Measurements from ENCODE around the gene TMC5.
"Not testable (repeated sequence)": the region's sequence is repeated elsewhere in the genome, so short reads cannot be mapped to it uniquely, and the experiment has no call there.

The TMC5 gene

GRCh38 chr16:19406891-19407491, 10.7 kb upstream of the TMC5 start:
- no peak for DNase-seq

GRCh38 chr16:19410435-19411171, 7.1 kb upstream of the TMC5 start:
- no peak for DNase-seq

- no peak for DNase-seq
Measured at GRCh38 chr16:19411298-19411697, 6.4 kb upstream of the TMC5 start.

- not testable (repeated sequence) for DNase-seq
Measured at GRCh38 chr16:19412055-19412454, 5.6 kb upstream of the TMC5 start.

DNA sequence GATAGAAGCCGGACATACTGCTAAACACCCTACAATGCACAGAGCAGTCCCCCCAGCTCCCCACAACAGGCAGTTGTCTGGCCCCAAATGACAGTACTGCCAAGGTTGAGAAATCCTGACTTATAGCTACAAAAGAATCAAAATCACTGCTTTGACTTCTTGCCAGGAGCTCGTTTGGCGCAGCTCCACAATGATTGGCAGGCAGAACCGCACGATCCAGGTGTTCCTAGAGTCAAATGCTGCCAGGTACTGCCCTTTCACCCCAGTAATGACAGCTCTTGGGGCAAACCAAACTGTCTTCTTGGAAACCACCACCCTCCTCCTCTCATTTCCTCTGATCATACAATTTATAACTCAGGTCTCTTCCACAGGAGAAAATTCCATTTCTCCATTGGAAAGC, 2.2 kb upstream of the TMC5 start:
- no peak for DNase-seq

- DNase-seq = no peak
Measured at GRCh38 chr16:19415918-19416317, 1.8 kb upstream of the TMC5 start.

GRCh38 chr16:19418200-19418599, 517 bp downstream of the TMC5 start:
- no peak for DNase-seq

DNA sequence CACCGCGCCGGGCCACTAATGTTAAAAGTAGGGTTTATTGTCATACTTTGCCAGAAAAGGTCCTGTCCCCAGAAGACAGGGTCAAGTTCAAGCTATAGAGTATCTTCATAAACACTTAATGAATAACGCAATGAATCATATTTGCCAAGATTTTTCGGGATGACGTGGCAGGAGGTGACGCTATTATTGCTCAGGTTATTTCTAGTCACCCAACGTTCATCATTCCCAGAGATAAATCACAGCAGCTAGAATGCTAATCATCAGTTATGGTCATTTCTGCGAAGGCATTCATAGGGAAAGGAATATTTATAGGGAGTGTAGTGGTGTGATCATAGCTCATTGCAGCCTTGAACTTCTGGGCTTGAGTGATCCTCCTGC, 2.0 kb downstream of the TMC5 start:
- no peak for DNase-seq

GRCh38 chr16:19424478-19424877, 6.8 kb downstream of the TMC5 start:
- DNase-seq = no peak

- no peak for DNase-seq
Measured at GRCh38 chr16:19430345-19430744, 12.7 kb downstream of the TMC5 start.

DNA sequence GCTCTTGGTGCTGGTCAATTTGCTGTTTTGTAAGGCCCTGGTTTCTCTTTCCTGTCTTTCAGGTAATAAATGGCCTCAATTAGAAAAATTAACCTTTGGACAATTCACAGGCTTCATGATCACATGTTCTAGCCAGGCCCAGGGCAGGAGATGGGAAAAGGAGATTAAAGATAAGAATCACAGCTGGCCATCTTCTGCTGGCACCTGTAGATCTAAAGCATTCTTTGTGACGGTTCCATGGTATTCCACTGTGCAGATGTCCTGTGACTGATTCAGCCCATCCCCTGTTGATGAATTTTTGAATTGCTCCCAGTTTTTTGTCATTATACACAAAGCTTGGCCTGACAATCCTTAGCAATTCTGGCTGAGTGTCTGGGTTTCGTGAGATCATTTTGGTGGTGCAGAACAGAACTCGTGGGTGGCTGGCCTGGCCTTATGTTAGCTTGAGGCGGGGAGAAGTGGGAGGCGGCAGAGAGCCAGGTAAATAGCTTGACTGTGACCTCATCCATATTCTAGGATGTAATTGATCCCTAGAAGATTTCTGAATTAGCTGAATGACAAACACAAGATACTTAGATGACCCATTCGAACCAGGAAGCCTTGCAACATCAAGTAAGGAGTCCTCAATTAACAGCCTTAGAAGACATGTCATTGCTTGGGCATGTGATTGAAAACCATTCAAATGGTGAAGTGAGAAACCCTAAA, 14.1 kb downstream of the TMC5 start:
- DNase-seq = no peak

- DNase-seq = peak; percentile 21
Measured at GRCh38 chr16:19432429-19432828, 14.7 kb downstream of the TMC5 start.

DNA sequence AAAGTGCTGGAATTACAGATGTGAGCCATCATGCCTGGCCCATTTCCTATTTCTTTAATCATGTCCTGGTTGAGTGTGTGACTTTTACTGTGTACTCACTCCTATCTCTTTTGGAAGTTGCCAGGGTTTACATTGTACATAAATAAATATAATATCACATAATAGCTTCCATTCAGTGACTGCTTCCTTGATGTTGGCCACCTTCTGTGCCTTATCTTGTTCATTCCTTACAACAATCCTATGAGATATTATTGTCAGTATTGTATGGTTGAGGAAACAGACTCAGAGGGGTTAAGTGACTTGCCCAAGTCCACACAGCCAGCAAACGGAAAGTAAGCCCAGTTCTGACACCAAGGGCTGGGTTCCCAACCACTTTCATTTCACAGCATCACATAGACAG, 16.9 kb downstream of the TMC5 start:
- no peak for DNase-seq

GRCh38 chr16:19436540-19436939, 18.9 kb downstream of the TMC5 start:
- no peak for DNase-seq

DNA sequence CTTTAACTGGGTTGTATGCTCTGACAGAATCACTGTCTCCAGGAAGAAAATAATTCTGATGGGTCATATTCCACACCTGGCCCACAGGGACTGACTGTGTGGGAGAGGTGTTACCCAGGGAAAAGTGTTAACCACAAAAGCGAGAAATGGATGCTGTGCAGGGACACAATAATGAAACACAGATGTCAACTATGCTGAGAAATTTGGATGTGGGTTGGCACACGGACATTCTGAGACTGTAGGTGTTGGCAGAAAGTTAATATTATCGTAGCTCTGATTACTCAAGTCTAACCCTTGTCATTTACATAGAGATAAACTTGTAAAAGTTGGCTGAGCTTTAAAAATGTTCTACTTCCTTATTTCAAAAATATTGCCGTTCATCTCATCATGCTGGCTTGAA, 19.6 kb downstream of the TMC5 start:
- no peak for DNase-seq

DNA sequence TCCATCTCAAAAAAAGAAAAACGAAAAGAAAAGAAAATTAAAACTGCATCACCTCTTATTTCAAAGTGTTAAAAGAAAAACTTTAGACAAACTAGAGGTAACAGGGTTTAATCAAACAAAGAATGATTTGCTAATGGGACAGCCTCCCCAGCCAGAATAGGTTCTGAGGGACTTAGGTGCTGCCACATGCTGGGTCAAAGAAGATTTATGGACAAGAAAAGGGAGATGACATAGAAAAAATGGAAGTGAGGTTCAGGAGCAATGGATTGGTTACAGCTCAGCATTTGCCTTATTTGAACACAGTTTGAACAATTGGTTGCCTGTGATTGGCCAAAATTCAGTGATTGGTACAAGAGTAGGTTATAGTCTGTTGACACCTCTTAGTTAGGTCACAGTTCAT, 21.1 kb downstream of the TMC5 start:
- no peak for DNase-seq

GRCh38 chr16:19439483-19439882, 21.8 kb downstream of the TMC5 start:
- DNase-seq = no peak

GRCh38 chr16:19443659-19444058, 26.0 kb downstream of the TMC5 start:
- no peak for DNase-seq

DNA sequence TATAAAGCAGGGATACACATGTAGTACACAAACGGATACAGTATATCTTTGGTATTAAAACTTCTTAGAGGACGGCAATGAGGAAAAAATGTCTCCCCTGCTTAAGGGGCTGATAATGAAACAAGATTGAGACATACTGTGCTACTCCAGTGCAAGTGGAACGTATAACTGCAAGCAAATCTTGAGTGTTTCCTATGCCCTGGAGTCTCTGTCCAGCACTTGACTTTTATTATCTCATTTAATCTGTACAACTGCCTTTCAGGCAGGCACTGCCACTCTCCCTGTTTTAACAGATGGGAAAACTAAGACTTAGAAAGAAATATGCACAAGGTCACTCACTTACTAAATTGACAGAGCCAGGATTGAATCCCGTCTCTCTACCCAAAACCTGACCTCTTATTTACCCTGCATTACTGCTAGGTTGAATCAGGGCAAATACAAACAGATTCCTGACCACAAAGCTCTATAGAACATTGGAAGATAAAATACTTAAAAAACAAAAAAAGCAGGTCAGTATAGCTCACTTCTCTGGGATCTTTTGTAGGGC, 28.7 kb downstream of the TMC5 start:
- DNase-seq = no peak

DNA sequence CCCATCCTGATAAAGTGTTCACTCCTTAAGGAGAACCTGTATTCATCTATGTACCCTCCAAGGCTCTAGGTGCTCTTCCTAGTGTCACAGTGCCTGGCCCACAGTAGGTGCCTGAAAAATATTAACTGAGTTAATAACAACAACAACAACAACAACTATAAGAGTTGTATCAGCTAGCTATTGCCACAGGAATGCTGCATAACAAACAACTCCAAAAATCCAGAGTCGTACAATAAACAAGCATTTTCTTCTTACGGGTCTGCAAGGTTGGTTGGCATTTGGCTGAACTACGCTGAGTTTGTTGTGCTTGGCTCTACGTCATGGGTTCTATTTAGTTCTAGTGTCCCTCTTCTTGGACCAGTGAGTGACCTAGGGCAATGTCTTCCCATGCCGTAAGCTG, 29.2 kb downstream of the TMC5 start:
- no peak for DNase-seq

GRCh38 chr16:19450186-19450585, 32.5 kb downstream of the TMC5 start:
- no peak for DNase-seq

- DNase-seq = no peak
Measured at GRCh38 chr16:19458722-19459379, 41.2 kb downstream of the TMC5 start.

DNA sequence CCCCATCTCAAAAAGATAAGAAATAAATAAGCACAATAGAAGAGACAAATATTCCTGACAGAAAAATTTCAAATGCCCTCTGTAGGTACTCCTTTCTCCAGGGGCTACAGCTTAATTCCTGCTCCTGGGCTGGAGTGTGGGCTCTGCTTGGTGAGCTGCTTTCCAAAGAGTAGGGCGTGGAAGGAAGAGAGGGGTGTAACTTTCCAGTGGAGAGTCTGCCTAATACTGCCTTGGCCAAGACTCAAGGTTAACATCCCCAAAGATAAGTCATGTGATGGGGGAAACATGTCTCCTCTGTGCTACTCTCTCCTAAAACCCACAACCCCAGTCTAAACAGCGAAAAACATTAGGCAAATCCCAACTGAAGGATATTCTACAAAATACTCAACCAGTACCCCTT, 42.7 kb downstream of the TMC5 start:
- no peak for DNase-seq
